Measurements from ENCODE around the gene KLHL36.

The KLHL36 gene

DNA sequence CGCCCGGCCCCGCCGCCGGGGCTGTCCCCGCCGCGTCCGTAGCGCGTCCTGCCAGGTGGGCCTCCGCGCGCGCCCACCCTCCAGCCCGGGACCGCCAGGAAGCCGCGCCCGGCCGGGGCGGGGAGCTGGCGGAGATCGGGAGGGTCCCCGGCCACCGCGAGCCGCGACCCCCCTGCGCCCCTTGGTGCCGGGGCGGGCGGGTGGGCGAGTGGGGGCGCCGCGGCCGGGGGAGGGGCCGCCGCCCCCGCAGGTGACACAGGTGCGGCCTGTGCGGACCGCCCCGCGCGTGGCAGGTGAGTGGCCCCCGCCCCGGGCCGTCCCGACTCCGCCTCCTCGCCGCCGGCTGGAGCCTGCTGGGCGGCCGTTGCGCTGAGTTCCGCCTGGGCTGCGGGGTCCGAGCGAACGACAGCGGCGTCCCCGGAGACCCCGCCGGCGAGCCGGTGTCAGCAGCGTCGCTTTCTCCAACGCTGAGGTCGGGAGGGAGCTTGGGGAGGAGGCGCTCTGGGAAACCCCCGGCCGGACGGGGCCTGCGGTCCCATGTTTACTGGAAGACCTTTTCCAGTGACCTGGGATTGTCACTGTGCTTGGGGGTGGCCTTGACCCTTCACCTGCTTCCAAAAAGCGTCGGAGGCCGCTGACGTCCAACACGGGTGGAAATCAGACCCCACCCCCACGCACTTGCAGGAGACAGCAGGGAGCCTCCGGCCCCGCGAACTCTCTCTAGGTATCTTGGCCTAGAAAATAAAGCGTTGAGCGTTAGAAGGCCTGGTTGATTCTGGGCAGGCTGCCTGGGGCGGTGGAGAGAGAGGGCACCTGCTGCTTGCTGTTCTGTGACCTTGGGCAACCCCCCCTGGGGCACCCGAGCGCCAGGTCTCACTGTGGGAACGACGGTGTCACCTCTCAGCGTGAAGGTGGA is 542 bp downstream of the KLHL36 start:
- no peak for DNase-seq

DNA sequence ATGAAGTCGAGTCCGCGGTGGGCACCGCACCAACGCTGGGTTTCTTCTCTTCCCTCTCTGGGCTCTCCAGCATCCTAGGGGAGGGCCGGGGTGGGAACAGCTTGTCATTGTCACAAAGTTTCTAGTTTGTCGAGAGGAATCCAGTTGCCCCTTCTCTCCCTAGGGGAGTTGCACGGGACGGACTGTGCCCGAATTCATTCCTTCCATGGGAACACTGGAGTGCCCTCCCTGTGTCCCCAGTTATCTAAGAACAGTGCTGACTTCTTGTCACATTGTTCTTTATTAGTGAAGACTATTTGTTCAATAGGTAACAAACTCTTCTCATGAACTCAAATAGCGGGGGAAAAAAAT is 1.2 kb downstream of the KLHL36 start:
- DNase-seq = no peak

DNA sequence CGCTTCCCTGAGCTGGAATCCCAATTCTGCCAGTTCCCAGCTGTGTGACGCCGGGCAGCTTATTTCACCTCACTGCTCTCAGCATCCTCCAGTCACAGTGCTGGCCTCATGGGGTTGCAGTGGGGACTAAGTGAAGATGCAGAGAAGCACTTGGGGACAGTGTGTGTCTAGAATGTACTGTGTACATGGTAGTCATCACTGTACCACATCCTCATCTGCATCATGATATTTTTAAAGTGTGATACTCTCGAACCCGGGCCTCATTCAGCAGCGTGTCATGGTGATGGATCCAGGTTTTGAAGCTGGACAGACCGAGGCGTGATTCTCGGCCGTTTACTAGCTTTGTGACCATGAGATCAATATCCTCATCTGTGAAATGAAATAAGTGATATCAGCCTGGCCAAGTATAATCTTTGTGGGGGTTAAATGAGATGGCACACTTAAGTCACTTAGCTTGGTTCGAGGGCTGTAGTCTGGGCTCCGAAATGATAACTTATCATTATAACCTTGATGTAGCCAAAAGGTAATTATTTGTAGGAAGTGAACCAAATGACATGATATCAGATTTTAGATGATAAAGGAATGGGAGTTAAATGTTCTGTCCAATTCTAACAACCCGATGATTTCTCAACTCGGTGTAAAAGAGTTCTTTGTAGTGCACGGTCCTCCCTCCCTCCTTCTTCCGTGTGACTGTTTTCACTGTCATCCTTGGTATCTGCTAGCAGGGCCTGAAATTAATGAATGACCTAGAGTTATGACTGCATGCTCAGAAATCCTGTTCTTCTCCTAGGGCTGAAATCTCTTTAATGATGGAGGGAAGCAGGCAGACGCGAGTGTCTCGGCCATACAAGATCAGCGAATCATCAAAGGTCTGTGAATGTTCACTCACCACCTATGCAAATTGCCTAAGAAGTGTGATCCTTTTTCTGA is 2.0 kb downstream of the KLHL36 start:
- no peak for DNase-seq

DNA sequence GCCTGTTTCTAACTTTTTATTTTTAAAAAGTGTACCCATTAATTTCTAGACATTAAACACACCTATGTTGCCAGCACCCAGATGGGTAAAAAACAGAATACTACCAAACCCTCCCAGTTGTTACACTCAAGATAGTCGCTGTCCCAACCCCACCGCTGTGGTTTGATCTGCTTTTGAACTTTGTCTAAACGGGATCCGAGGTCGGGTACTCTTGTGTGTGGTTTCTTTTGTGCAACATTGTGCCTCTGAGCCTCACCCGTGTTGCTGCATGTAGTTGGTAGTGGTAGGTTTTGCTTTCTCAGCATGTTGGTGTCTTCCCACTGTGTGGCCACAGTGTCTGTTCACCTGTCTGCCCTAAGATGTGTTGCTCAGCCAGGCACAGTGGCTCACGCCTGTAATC is 4.3 kb downstream of the KLHL36 start:
- DNase-seq = no peak

DNA sequence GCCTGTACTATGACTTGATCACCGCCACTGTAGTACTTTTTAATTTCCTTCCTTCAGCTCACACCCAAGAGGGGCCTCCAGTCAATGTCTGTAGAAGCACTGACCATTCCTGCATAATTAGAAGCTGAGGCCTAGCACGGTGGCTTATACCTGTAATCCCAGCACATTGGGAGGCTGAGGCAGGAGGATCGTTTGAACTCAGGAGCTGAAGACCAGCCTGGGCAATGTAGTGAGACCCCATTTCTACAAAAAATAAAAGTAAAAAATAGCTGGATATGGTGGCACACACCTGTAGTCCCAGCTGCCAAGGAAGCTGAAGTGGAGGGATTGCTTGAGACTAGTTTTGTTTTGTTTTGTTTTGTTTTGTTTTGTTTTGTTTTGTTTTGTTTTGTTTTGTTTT is 5.9 kb downstream of the KLHL36 start:
- DNase-seq = no peak

DNA sequence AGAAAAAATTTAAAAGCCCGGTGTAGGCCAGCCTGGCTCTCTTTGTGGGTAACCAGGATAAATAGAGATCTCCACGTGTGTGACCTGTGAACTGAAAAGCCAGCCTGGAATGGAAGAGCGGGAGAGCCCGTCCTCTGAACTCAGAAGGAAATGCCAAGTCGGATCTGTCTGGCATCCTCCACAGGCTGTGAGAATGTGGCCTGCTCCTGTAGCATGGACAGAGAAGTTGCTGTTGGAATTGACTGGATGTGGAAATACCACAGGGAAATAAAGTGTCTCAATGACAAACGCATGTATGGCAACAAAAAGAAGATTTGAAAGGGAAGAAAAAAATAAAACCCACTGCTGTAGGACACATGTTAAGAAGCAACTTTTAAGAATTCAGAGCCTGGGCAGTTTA is 6.7 kb downstream of the KLHL36 start:
- no peak for DNase-seq

DNA sequence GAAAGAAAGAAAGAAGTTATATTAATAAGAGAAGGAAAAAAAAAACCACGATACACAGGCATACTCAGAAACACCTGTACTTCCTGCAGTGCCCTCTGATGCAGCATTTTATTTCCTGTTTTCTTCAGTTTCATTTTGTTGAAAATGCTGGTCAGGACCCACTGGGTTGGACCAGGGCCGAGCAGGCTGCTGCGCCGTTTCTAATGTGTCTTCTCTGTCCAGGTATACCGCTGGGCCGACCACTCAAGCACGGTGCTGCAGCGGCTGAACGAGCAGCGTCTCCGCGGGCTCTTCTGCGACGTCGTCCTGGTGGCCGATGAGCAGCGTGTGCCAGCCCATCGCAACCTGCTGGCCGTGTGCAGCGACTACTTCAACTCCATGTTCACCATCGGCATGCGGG is 8.3 kb downstream of the KLHL36 start:
- no peak for DNase-seq

DNA sequence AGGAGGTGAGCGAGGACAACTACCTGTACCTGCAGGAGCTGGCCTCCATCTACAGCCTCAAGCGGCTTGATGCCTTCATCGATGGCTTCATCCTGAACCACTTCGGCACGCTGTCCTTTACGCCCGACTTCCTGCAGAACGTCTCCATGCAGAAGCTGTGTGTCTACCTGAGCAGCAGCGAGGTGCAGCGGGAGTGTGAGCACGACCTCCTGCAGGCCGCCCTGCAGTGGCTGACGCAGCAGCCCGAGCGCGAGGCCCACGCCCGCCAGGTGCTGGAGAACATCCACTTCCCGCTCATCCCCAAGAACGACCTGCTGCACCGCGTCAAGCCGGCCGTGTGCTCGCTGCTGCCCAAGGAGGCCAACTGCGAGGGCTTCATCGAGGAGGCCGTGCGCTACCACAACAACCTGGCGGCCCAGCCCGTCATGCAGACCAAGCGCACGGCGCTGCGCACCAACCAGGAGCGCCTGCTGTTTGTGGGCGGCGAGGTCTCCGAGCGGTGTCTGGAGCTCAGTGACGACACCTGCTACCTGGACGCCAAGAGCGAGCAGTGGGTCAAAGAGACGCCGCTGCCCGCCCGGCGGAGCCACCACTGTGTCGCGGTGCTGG is 9.0 kb downstream of the KLHL36 start:
- DNase-seq = no peak

DNA sequence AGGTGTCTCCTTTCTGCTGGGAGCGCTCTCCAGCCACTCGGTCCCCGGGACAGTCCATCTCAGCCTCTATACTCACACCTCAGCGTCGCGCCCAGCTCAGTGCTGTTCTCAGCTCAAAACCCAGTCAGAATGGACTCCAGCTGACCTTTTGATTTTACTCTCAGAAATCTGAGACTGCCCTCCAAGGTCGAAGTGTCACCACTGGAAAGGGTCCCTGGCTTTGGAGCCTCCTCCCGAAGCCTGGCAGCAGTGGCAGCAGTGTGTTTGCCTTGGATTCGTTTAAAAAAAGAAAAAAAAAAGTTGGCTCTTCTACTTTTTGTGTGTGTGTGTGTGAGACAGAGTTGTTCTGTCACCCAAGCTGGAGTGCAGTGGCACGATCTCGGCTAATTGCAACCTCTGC is 10.4 kb downstream of the KLHL36 start:
- DNase-seq = no peak

DNA sequence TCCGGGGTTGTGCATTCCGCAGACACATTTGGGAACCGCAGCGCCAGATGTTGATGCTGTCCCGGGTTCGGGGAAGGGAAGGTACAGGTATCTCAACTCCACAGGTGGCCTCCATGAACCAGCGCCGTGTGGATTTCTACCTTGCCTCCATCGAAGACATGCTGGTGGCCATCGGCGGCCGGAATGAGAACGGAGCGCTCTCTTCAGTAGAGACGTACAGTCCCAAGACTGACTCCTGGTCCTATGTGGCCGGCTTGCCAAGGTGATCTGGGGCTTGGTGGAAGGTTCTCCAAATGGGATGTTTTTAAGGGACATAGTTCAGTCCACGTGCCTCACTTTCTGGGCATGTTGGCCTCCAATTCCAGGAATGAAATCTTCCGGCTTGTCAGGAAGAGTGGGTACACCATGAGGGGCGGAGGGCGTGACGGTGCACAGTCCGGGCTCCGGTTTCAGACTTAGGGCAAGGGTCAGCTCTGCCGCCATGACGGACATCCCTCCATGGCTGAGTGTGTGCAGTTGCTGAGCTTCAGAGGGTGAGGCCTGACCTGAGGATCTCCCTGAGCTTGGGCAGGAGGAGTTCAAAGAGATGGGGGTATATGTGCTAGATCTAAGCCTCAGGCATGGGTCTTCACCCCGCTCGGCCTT is 11.5 kb downstream of the KLHL36 start:
- no peak for DNase-seq

DNA sequence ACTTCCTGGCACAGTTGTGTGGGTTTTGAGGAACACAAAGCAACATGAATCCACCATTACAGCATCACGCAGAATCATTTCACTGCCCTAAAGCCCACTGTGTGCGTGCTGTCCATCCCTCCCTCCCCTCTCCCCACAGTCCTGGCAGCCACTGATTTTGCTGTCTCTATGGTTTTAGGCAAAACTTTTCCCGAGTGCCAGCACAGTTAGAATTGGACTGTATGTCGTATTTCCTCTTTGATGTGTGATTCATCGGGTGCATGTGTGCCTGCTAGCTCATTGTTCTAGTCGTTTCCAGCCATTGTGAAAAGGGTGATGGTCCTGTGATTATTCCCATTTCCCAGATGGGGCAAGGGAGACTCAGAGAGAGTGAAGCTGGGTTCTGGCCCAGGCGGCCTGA is 12.7 kb downstream of the KLHL36 start:
- DNase-seq = no peak

DNA sequence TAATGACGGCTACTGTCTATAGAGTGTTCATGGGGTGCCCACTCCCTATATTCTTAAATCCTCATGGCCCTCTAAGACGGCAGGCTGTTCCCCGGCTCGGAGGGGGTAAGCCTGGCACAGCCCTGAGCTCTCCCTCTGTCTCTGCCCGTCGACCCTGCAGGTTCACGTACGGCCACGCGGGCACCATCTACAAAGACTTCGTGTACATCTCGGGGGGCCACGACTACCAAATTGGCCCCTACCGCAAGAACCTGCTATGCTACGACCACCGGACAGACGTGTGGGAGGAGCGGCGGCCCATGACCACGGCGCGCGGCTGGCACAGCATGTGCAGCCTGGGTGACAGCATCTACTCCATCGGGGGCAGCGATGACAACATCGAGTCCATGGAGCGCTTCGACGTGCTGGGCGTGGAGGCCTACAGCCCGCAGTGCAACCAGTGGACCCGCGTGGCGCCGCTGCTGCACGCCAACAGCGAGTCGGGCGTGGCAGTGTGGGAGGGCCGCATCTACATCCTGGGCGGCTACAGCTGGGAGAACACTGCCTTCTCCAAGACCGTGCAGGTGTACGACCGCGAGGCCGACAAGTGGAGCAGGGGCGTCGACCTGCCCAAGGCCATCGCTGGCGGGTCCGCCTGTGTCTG is 13.2 kb downstream of the KLHL36 start:
- no peak for DNase-seq

DNA sequence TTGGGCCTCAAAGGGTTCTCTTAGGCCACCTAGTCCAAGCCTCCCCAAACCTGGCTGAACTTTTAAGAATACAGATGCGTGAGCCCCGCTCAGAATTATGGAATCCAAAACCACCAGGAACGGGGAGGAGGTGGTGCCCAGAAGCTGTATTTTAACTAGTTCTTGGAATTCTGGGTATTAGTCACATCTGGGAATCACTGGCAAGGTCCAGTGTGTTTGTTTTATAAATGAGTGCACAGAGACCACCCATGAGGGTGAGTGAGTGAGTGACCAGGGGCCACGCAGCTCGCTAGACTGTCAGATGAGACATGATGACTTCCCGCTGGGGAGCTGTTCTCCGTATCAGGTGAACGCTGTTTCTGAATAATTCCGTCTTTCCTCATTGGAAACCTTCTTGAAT is 14.2 kb downstream of the KLHL36 start:
- no peak for DNase-seq

DNA sequence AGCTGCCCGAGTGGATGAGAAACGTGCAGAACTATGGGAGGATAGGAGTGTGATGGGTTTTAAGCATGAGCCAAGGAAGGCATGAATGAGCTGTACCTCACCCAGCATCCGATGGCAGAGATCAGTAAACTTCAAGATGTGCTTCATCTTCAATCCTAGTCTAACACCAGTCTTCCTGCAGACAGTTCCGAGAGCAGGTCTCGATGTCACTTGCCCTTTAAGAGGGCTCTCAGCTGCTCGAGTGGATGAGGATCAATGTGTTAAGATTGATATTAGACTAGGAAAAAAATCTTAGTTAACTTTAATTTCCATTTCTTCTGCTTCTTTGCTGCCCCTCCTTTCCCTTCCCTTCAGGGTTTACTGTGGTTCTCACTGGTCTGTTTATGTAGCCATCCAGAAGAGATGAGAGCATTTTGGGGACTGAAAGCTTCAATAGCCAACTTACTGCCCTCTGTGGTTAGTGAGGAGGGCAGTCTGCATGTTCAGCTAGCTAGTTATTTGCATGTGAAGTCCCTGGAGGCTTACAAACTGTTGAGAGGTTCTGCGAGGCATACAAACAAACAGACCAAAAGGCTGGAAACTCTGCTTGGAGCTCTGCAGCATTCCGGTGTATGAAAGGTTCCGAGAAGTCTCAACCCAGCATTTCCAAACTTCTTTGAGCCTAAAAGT is 15.3 kb downstream of the KLHL36 start:
- DNase-seq = no peak

DNA sequence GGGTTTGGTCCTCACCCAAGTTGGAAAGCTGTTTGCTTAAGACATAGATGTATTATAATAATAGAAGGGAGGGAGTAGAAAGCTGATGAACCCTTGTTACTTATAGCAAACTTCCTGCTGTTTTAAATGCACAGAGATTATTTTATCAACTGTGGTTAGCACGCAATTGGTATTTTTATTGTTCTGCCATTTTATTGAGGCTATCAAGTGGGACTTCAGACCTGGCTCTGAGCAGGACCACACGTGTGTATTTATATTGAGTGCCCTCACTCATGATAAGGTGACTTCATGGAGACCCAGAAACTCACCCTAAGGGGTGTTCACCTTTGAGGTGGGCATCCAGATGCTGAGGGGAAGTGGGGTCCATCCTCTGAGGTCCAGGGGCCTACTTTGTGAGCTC is 17.0 kb downstream of the KLHL36 start:
- DNase-seq = no peak

DNA sequence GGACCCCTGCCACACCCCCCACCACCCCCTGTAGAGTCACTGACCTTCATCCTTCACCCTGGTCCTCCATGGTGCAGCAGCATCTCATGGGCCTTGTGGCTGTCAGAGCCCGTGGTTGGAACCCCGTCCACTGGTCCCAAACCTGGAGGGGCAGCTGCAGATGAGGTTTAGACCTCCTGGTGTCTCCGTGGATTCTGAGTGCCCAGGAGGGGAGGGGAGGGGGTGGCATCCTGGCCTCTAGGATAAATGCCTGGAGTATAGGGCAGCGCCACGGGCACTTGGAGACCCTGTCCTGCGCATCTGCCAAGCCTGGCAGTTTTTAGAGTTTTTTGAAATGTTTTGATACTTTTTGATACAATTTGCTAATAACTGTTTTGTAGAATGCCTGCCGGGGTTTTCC is 17.5 kb downstream of the KLHL36 start:
- no peak for DNase-seq

DNA sequence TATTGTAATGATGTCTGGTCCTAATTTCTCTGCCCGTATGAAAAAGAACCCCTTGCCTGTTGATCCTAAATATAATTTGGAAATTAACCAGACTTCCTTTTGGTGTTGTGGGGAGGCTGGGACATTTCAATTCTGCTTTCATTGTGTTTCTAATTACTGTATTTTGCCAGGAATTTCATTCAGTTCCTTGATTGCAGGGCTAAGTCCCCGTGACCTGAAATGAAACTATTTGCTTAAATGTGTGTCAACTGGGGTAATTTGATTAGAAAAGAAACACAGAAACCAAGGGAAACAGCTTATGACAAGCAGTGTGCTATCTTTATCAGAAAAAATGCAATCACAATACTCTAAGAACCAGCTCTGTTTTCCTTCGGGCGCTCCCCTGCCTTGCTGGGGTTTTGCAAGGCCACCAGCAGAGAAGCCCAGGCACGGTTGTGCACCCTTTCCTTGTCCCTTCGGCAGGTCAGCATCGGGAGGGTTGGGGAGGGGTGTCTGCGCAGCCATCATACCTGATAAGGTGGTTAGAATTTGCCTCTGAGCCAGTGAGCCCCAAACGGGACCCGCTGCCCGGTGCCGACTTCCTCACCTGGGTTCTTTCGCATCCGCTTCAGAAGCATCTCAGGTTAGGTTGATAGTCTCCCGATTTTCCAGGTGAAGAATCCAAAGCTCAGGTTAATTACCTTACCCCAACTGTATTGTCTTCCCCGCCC is 19.4 kb downstream of the KLHL36 start:
- no peak for DNase-seq

DNA sequence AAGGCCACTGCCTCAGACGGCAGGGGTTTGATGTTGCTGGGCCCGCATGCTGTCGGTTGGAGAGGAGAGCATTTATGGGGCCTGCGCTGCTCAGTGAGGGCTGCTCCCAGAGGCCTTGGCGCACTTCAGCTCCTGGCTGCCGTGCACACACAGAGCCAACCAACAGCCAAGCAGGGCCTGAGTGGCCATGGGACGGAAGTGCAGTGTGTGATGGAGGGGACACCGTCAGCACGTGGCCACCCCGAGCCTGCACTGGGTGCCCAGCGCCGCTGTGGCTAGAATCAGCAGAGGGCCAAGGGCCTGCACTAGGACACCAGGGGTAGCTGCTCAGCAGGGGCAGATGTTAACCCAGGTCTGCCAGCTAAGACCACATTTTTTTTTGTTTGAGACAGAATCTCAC is 21.8 kb downstream of the KLHL36 start:
- DNase-seq = no peak

DNA sequence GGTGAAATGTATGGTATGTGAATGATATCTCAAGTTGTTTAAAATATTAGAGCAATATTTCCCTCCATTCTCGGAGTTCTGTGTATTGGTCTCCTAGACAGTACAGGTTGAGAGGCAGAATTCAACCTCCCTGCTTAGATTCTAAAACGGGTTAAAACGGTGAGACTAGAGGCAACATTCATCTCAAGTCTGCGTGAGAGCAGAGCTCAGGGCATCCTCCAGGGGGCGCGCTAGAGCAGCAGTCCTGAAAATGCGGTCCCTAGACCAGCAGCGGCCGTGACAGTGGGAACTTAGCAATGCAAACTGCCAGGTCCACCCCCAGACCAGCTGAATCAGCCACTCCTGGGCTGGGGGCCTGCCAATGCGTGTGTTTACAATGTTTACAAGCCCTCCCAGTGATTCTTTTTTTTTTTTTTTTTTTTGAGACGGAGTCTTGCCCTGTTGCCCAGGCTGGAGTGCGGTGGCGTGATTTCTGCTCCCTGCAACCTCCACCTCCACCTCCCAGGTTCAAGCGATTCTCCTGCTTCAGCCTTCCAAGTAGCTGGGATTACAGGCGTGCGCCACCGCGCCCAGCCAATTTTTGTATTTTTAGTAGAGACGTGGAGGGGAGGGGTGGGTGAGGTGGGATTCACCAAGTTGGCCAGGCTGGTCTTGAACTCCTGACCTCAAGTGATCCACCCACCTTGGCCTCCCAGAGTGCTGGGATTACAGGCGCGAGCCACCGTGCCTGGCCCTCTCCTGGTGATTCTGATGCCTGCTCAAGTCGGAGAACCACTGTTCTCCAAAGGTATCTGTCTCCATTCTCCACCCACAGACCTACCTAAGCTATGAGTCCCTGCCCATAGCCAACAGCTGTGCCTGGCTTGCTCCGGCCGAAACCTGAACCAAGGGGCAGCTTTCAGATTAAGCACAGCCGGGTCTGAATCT is 24.2 kb downstream of the KLHL36 start:
- DNase-seq = no peak

DNA sequence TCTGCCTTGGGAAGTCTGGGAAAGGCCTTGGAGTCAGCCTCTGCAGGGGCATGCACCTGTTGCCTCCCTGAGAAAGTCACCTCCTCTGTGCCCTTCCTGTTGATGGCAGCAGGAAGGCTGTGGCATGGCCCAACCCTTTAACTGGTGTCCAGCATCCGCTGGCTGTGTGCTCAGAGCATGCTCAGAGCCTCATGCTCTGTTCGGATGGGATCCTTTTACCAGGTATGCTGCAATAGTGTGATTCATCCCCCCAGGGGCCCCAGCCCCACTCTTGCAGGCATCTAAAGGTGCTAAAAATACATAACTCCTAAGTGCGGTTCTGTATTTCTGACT is 24.9 kb downstream of the KLHL36 start:
- DNase-seq = no peak
